Thyroid gland (tissue), 4 donors: ENCODE measurements around the gene KCNQ1.

ENCODE experiments used
- POLR2A ChIP-seq, 2 donors: fragments of 450-650 bp; IDR thresholded peaks; one replicate each; pipeline ENCODE4 v1.6.1; 2017; ENCODE audit warnings: antibody characterized with exemption in 2 of 2, mild to moderate bottlenecking in 2 of 2, moderate library complexity in 1 of 2
- TF ChIP-seq, protein P1 (sequence below), 6 experiments: fragments of 200-600 bp in 3 of 6; fragments of 450-650 bp in 3 of 6; sonication (generic) in 3 of 6; IDR thresholded peaks; one replicate each; pipeline ENCODE4 v1.5.1; 2016 to 2019; ENCODE audit warnings: antibody characterized with exemption in 6 of 6, mild to moderate bottlenecking in 2 of 6, inconsistent platforms in 1 of 6, moderate library complexity in 1 of 6

DNA sequence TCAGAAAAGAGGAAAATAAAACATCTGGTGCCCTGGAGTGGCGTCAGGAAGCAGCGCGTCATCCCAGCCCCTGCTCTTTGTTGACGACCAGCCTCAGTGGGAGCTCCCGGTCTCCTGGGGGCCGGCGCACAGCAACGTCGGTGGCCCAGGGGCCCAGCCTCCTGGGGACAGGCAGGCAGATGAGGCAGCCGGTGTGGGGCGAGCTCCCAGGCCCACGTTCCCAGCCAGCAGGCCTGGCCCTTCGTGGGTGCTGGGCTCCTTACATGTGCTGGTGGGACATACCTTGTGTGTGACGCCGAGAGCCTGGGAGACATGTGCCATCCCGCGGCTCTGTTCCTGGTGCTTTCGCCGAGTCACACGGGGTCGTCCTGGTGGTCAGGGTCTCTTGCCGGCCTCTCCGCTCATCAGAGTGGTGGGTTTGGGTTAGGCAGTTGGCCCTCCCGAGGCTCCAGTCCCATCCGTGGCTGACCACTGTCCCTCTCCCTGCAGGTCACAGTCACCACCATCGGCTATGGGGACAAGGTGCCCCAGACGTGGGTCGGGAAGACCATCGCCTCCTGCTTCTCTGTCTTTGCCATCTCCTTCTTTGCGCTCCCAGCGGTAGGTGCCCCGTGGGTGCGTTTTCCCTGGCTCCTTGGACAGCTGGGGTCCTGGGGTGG lies 138.3 kb downstream of the KCNQ1 start:
- TF ChIP-seq, protein P1, sequence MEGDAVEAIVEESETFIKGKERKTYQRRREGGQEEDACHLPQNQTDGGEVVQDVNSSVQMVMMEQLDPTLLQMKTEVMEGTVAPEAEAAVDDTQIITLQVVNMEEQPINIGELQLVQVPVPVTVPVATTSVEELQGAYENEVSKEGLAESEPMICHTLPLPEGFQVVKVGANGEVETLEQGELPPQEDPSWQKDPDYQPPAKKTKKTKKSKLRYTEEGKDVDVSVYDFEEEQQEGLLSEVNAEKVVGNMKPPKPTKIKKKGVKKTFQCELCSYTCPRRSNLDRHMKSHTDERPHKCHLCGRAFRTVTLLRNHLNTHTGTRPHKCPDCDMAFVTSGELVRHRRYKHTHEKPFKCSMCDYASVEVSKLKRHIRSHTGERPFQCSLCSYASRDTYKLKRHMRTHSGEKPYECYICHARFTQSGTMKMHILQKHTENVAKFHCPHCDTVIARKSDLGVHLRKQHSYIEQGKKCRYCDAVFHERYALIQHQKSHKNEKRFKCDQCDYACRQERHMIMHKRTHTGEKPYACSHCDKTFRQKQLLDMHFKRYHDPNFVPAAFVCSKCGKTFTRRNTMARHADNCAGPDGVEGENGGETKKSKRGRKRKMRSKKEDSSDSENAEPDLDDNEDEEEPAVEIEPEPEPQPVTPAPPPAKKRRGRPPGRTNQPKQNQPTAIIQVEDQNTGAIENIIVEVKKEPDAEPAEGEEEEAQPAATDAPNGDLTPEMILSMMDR (IDR thresholded peaks at IDR 0.05) = no peak
- no peak for TF ChIP-seq POLR2A (IDR thresholded peaks at IDR 0.05)
